ENCODE measurements around the gene MEI4. TPM values are rescaled to one million over a fixed set of nuclear protein-coding genes. Genes with fewer than 3 reads are reported as not detected.
A peak's percentile ranks its signal among the peaks of the same experiment; 100 is the strongest.

MEI4 gene
- total RNA-seq, 4 donors from 2014 or later: not detected

GRCh38 chr6:77633993-77634715 is 18.7 kb upstream of the MEI4 start:
- no peak for TF ChIP-seq POLR2A (IDR thresholded peaks at IDR 0.05)
- TF ChIP-seq CTCF (IDR thresholded peaks at IDR 0.05 in 4 of 5, conservative IDR thresholded peaks at IDR 0.05 in 1 of 5): no peak
- ATAC-seq (no peak), DNase-seq (no peak)
- H3K27me3 ChIP-seq: no peaks in the 10 kb centered on the region
- H3K27ac ChIP-seq: no peak overlapping the region
- no peaks in the 10 kb centered on the region for H3K36me3 ChIP-seq
- in situ Hi-C loops (cut with MboI; ENCODE audit: low sequenced_read_pairs in 4 of 4): no loop called here
- intact Hi-C loops (cut with DNase I; ENCODE audit: low total_unique reads): no loop called here
- H3K4me3 ChIP-seq: no peak overlapping the region
- H3K9me3 ChIP-seq: no peaks in the 10 kb centered on the region
- no peaks in the 10 kb centered on the region for H3K4me1 ChIP-seq

- H3K36me3 ChIP-seq: no peaks in the 10 kb centered on the region
- DNase-seq (no peak), ATAC-seq (no peak)
- no peaks in the 10 kb centered on the region for H3K27me3 ChIP-seq
- no peak overlapping the region for H3K27ac ChIP-seq
- intact Hi-C loops (cut with DNase I; ENCODE audit: low total_unique reads): no loop called here
- H3K4me1 ChIP-seq: no peaks in the 10 kb centered on the region
- TF ChIP-seq CTCF (IDR thresholded peaks at IDR 0.05 in 4 of 5, conservative IDR thresholded peaks at IDR 0.05 in 1 of 5) (no peak), POLR2A (IDR thresholded peaks at IDR 0.05) (no peak)
- in situ Hi-C loops (cut with MboI; ENCODE audit: low sequenced_read_pairs in 4 of 4): no loop called here
- no peaks in the 10 kb centered on the region for H3K9me3 ChIP-seq
- H3K4me3 ChIP-seq: no peak overlapping the region
Observed at GRCh38 chr6:77638129-77638830, 14.6 kb upstream of the MEI4 start.

- TF ChIP-seq CTCF (IDR thresholded peaks at IDR 0.05 in 4 of 5, conservative IDR thresholded peaks at IDR 0.05 in 1 of 5) (no peak), POLR2A (IDR thresholded peaks at IDR 0.05) (no peak)
- H3K27me3 ChIP-seq: no peaks in the 10 kb centered on the region
- no peaks in the 10 kb centered on the region for H3K9me3 ChIP-seq
- no peaks in the 10 kb centered on the region for H3K36me3 ChIP-seq
- in situ Hi-C loops (cut with MboI; ENCODE audit: low sequenced_read_pairs in 4 of 4): no loop called here
- no peak overlapping the region for H3K27ac ChIP-seq
- no peak overlapping the region for H3K4me3 ChIP-seq
- no peaks in the 10 kb centered on the region for H3K4me1 ChIP-seq
- intact Hi-C loops (cut with DNase I; ENCODE audit: low total_unique reads): no loop called here
- DNase-seq (no peak), ATAC-seq (no peak)
Observed at GRCh38 chr6:77644102-77644705, 8.6 kb upstream of the MEI4 start.

GRCh38 chr6:77650098-77650663 is 2.7 kb upstream of the MEI4 start:
- DNase-seq: no peak
- TF ChIP-seq CTCF (IDR thresholded peaks at IDR 0.05 in 4 of 5, conservative IDR thresholded peaks at IDR 0.05 in 1 of 5) (no peak), POLR2A (IDR thresholded peaks at IDR 0.05) (no peak)
- in situ Hi-C loops (cut with MboI; ENCODE audit: low sequenced_read_pairs in 4 of 4): no loop called here
- Histone ChIP-seq H3K4me3 (peak overlapping the region in 1 of 4 donors; percentile 1), H3K9me3 (no peaks in the 10 kb centered on the region), H3K36me3 (no peaks in the 10 kb centered on the region), H3K27ac (no peak overlapping the region), H3K4me1 (no peaks in the 10 kb centered on the region), H3K27me3 (peaks cover 0 to 4% (median 0%) of the 10 kb centered on the region in 3 donors)
- no peak for ATAC-seq
- intact Hi-C loops (cut with DNase I; ENCODE audit: low total_unique reads): no loop called here
